SKM-1 treated with dmso at 0.1 percent for 144 hours (cell line): ENCODE measurements around the gene KCNJ16.

ENCODE experiments used
- DNase-seq: peaks from one replicate; lab custom pipeline; 2025; ENCODE audit not compliant: unreplicated experiment; lab: John Stamatoyannopoulos, UW

Gene KCNJ16

DNA sequence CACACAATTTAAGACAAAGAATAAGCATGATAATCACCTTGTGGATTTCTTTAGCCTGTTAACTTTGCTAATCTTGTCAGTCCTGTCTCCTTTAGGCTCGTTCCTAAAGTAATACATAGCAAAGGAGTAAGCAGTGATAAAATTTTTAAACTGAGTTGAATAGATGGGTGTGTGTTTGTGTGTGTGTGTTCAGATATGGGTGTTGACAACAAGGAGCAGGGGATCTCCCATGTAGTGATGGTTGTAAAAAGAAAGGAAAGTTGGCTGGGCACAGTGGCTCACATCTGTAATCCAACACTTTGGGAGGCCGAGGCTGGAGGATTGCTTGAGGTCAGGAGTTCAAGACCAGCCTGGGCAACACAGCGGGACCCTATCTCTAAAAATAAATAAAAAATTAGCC is 49.7 kb downstream of the KCNJ16 start:
- DNase-seq: no peak

DNA sequence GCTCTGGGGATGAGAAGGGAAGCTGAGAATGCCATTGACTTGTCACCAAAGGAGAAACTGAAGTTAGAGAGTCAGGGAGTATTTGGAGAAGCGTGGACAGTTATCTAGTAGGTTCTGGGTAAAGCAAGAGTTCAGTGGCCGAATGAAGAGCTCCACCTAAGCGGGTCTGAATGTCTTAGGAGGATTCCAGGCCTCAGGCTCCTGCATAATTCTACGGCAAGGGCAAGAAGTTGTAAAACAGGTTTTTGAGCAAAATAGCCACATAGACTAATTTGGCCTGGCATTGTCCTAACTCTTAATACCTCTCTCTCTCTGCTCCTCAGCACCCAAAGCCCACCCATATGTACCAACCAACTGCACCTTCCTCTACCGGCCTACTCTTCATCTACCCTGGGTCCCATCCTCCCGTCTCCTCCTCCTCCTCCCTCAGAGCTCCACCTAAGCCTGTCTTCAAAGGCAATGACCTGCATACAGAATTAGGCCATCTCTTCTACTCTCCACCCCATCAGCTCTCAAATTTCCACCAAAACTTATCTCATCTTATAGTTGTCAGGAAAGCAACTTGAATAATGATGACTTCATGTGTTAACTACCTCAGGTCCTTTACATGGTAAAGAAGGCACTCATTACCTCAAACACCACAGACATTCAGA is 52.3 kb downstream of the KCNJ16 start:
- DNase-seq: no peak

DNA sequence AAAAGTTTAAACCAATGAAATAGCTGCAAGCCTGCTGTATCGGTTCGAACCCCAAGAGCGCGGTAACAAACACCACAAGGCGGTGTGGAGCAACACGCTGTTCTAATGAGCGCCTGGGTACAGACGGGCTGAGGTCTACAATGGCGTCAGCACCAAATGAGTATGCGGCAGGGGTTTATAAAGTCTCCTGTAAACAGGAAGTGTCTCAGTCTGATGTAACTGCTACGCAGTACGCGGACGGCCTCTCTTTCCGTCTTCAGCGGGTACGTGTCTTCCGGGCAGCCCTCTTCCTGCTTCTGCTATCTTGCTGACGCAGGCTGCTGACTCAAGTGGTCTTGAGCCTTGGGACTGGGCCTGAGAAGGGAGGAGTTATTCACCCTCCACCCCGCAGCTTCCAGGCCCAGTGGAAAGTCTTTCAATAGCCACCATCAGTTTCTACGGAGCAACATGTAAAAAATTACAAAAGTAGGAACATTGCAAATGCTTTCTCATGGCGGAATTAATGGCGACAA is 53.8 kb downstream of the KCNJ16 start:
- DNase-seq: no peak

DNA sequence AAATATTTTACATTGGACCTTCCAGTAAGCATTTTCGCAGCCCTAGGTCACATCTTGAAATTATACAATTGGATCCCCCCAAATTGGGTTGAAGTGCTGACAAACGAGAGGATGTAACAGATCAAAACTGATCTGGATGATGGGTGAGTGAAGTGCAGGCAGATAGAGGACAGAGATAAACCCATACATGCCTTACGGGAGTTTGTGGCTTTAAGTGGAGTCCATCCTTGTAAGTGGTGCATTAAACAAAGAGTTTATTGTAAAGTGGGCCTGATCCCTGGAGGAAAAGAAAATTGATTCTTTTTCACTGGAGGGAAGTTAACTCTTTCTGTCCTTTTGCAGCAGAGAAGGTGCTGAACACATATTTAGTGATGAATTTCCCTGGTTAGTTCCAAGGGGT is 55.3 kb downstream of the KCNJ16 start:
- DNase-seq: no peak

DNA sequence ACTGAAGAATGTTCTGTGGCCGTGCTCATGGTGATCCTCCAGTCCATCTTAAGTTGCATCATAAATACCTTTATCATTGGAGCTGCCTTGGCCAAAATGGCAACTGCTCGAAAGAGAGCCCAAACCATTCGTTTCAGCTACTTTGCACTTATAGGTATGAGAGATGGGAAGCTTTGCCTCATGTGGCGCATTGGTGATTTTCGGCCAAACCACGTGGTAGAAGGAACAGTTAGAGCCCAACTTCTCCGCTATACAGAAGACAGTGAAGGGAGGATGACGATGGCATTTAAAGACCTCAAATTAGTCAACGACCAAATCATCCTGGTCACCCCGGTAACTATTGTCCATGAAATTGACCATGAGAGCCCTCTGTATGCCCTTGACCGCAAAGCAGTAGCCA is 57.5 kb downstream of the KCNJ16 start:
- no peak for DNase-seq

DNA sequence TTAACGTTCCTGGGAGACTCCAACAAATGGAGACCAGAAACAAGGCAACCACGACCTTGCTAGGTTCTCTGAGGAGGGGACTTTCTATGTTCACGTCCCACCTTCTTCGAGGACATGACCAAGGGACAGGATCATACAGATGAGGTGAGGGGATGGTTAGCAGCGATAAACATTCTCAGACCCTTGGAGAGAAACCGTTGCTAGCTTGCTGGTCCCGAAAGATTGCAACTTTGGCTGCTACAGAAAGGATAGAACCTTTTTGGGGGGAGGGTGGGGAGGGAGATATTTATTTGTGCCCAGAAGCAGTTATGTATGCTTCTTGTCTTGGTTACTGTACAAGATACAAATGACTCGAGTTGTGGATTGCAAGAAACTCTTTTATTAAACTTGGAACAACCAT is 59.0 kb downstream of the KCNJ16 start:
- DNase-seq: no peak

DNA sequence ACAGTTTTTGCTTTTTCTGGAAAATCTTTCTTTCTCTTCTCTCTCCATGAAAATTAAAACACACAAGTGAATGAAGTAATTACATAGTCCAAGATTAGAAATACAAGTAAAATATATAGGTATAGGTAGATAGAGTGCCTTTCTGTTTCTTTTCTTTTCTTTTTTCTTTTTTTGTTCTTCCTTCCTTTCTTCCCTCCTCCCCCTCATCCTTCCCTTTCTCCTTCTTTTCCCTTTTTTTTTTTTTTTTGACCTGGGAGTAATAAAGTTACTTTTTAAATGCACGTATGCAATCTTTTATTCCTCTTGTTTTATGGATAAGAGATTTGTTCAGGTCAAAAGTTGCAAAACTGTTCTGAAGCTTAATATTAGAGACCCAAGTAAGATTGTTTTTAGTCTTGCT is 59.8 kb downstream of the KCNJ16 start:
- no peak for DNase-seq

DNA sequence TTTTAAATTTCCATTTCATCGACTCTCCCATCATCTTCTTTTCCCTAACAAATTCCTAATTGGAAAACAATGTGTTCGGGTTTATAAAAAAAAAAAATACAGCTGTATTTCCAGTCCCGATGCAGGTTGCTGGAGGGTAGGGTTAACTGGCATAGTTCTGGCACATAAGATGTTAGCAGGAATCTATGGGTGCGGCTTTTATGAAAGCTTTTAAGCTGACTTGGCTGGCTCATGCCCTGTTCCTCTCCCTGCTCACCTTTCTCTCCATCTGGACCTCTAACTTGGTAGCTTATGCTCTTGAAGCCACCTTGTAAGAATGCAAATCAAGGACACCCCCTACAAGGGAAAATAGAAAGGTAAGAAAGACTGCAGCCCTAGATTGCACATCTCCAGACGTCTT is 61.1 kb downstream of the KCNJ16 start:
- no peak for DNase-seq

DNA sequence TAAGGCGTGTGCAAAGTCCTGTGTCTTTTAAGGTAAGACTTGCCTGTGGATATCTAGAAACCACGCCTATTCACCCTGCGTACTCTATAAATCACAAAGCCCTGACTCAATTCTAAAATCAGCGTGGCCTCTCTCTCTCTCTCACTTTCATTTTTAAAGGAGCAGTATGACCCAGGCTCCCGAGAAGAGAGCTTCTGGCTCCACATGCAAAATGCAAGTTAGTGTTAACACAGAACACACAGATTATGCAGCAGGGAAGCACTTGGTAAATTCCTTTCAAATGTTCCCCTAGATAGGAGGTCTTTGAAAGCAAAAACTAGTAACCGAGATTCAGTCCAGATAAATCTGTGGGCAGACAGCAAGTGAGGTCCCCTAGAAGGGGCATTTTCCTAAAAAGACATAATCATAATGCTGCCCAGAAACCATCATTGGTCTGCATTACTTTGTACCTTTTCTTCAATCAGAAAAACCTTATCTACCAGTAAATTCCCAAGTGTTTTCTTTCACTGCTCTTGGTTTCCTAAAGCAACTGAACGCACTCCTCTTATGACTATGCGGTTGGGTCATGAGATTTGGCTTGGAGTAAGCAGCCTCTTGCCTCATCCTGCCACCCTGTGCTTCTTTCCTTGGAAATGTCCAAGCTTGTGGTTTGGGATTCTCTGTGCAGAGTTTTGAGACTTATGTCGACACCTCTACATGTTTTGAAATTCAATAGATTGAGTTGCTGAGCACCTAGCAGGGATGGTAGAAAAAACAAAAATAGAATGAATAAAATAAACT is 62.6 kb downstream of the KCNJ16 start:
- no peak for DNase-seq

DNA sequence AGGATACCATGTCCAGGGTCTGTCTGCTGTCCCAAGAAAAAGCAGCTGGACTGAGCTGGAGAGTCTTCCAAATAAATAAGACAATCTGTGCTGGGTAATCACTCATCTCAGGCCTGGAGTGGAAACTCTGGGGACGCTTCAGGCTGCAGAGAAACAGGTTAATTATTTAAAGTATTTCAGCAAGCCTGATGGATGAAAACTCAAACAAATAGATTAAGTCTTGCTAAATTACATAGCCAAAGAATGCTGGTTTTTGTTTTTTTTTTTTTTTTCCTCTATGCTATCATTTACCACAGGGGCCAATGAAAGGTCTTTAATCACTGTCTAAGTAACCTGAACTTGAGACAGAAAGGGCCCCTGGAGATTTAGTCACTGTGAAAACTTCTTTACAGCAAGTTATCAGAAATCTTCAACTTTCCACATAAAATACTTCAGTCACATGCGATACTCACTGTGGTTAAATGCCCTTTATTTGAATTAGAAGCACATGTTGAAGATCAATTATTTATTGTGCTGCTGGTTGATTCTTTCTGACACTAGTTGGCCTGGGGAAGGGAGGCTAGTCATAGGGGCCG is 63.4 kb downstream of the KCNJ16 start:
- DNase-seq: no peak

DNA sequence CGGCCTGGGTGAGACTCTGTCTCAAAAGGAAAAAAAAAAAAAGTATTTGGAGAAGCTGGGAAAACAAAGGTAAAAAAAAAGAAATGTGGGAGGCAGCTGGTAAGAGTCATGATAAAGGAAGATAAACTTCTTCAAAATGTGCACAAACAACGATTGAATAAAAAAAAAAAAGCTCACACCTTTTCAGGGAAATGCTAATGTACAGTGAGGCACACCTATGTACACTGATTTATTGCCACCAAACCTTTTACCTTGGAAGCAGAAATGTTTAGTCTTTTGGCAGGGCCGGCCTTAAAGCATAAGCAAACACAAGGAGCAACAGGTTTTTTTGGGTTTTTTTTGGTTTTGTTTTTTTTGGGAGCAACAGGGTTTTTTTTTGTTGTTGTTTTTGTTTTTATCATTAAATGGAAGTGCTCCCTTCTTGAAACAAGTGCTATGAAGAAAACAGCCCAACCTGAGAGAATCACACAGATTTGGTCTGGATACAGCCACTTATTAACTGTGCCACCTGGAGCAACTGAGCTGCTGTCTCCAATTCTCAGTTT is 64.5 kb downstream of the KCNJ16 start:
- DNase-seq: peak; percentile 3

DNA sequence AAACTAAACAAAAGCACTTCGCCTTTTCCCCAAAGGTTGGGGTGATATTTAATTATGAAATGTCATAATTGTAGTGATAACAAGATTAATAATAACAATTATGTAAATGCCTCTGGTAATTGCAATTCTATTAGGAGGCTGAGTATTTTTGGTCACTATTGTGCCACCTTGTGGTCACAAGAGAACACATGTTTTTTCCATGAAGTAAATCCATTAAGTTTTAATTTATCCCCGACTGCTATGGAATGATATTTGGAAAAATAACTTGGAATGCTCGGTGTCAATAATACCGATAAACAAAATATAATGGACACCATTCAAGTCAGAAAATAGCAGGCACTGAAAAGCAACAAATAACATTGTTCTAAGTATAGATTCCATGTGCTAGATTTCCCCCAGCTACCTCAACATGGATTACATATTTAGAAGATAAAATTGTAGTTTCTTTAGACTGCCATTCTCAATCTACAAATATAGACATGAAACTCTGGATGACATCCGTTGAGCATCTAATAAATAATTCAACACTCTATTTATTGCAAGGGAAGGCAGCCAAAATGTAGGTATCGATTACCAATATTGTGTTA is 69.3 kb downstream of the KCNJ16 start:
- DNase-seq: peak; percentile 16

DNA sequence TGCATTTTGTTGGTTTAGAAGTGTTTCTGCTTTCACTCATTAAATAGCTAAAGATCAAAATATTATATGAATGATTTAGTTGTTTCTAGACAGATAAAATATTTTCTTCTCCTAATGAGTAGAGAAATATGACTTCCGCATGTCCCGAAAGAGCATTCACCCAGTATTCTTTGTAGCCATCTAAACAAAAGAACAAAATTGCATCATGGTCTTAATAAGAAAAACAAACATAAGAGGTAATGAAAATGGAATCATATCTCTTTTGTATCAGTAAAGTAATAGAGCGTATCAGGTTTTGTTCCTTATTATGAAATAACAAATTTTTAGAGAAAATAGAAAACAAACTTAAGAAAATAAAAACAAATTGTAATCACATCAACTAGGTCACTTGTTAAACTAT is 78.2 kb downstream of the KCNJ16 start:
- DNase-seq: no peak

DNA sequence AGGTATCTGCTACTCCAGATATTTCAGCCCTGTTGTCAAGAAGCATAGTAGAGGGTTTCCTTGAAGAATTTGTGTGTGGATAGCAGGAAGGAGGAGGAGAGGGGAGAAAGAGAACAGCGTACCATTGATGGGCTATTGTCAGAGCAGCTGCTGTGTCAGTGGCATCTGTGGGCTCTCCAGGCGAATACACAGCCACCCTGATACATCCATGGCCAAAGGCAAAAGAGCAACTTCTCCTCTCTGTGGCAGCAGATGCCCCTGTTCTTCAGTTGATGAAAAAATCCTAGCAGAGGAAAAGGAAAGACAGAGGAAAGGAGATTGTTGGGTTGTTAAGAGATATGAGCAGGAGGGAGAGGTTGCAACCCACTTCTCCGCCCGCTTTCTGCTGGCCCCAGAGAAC is 82.1 kb downstream of the KCNJ16 start:
- DNase-seq: no peak

DNA sequence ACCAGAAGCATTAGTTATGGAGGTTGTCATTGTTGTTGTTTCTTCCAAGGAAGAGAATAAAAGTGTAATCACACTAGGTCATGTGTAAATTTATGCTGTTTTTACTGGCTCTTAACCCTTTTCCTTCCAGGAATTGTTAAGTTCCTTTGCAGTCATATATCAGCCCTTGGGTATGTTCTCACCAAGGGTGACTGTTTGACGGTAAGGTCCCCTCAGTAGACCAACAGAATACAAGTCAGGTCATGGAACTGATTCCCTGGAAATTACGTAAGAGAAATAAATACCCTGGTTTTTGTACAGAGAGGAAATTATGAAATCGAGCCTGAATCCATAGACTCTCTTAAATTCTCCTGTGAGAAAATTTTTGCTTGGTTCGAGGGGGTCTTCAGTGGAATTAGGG is 83.2 kb downstream of the KCNJ16 start:
- no peak for DNase-seq

DNA sequence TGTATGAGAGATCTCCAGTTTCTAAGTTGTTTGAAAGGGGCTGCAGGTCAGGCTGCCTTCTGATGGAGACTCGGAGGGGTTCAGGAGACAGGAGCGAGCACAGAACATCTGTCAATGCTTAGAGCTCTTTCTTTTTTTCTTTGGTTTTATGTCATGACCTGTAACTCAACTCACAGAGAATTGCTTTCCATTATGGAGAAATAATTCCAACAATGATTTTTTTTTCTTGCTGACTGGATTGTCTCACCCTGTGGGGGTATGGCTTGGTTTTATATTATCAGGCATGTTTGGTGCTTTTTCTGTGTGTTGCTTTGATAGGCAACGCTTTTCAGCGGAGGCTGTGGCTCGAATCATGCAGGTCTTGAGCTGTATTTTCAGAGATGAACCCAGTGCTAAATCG is 83.6 kb downstream of the KCNJ16 start:
- no peak for DNase-seq

DNA sequence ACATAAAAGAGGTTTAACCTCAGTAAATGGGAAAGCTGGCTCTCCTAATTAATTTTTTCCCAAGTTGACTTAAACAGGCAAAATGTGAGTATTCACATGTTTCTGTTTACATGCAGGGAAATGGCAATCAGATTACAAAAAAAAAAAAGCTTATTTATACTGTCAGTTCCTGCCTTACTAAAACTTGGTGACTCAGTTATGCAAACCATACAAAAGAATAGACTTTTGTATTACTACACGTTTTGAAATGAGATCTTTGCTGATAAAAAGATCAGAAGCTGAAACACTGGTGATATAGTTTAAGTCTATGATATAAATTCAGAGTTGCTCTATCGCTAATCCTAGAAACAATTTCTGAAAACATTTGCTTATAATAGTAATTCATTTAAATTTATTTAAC is 85.0 kb downstream of the KCNJ16 start:
- no peak for DNase-seq

DNA sequence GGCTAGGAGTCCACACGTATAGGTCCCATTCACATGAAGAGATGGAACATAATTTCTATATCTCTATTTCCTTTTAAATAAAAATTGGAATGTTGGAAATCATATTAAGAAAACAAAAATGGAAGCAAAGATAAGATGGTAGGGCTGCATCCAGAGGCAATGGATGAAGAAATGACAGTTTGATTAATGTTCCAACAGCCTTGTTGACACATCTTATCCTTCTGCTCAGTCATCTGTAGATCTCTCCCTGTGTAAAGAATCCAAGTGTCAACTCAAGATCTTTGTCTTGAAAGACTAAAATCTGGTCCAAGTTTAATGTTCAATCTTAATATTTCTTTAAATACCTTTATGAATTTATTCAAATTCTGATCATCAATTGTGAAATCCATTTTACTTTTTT is 86.5 kb downstream of the KCNJ16 start:
- no peak for DNase-seq

DNA sequence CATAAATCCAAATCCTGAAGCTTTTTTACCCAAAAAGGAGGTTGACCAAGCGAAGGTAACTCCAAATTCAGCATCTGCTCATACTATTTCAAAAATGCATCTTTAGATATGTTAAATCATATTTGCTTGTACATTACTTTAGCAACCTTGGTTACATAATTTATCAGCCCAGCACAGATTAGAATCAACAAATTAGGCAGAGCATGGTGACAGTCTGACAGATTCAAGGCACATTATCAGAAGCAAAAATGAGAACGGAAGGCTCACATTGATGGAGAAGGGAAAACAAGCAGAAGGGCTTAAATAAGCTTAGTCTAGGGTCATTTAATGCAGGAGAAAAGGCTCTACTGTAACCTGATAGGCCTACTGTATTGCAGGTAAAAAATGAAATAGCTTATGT is 90.4 kb downstream of the KCNJ16 start:
- DNase-seq: no peak

DNA sequence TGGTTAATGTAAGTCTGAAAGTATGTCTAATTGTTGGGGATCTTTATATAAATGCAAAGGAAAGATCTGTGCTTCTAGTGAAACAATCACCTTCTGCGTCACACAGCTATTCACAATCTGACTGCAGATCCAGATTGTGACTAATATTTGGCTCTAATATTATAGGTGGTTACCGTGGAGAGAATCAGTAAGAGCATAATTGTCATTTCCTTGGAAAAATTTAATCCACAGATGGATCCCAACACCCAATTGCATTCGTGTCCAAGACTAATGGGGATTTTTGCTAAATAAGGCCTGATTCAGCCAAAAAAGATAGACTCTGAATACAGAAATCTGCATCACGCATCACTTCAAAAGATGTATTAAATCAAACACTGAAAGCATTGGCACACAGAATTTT is 91.6 kb downstream of the KCNJ16 start:
- DNase-seq: no peak

DNA sequence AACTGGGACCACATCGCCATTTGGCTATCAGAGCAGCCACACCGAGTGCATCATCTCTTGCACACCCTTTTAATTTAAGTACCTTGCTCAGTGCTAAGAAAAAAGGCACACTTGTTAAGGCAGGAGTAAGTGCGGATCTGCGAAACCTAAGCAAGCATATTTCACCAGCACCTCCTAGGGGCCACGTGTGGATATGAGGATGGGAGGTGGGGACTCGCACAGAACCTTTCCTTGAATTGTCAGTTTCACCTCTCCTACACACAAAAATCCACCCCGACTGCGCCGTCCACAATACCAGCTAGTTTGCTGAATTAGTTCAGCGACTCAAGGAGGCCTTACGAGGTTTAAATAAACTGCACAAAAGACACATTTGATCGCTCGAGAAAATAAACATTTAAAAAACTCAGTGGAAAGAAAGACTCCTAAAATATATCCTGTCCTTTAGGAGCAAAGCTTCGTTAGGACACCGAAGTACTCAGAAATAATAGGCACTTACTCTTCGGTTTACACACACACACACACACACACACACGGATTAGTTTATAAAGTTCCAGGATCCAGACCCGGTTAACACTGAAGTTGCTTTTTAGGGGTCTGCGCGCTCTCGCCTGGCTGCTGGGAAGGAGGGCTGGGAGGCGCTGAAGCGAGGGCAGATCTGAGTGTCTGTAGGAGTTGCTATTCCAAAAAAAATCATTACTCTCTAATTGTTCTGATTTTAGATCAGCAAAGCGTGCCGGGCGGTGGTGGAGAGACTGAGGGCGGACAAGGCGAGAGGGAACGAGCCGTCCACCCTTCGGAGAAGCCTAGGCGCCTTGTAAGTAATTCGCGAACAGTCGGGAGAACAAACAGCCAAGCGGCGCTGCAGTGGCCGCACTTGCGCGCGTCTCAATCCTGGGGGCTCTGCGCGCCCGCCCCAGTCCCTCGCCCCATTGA is 93.3 kb downstream of the KCNJ16 start:
- peak; percentile 72 for DNase-seq
